Measurements from ENCODE around the gene OSBPL6. TPM values are rescaled to one million over a fixed set of nuclear protein-coding genes. Genes with fewer than 3 reads are reported as not detected.

Gene OSBPL6
- total and polyA plus RNA-seq, 9 of the 15 experiments (the other 6 are each of a cell fraction or from before 2014, with no cell fraction given), result 3.4 to 12.7 (median 9.3) TPM

- TF ChIP-seq GABPB1 (CRISPR knock-in tag; IDR thresholded peaks at IDR 0.05) (no peak), NCOA1 (IDR thresholded peaks at IDR 0.05; ENCODE audit: low read depth) (no peak; the same call in 1 of the 2 replicates), NKRF (IDR thresholded peaks at IDR 0.05; ENCODE audit: borderline replicate concordance) (no peak), SMAD3 (CRISPR knock-in tag; conservative IDR thresholded peaks at IDR 0.05) (no peak), SREBF2 (CRISPR knock-in tag; IDR thresholded peaks at IDR 0.05) (no peak), MBD2 (IDR thresholded peaks at IDR 0.05; ENCODE audit: borderline replicate concordance, low read depth) (no peak), CREB3 (tag; conservative IDR thresholded peaks at IDR 0.05; ENCODE audit: low read depth) (no peak; the same call in none of the 2 replicates), ZNF134 (CRISPR knock-in tag; conservative IDR thresholded peaks at IDR 0.05) (0 out of 2 replicates have a peak, but pooled peaks have one; percentile 11), HMGXB4 (CRISPR knock-in tag; IDR thresholded peaks at IDR 0.05) (no peak), MAX (CRISPR knock-in tag; IDR thresholded peaks at IDR 0.05) (peak; percentile 62), ZNF583 (CRISPR knock-in tag; IDR thresholded peaks at IDR 0.05) (0 out of 2 replicates have a peak, but pooled peaks have one; percentile 58), FOXJ3 (CRISPR knock-in tag; IDR thresholded peaks at IDR 0.05) (no peak), RFX7 (CRISPR knock-in tag; IDR thresholded peaks at IDR 0.05) (no peak), ATF6 (CRISPR knock-in tag; IDR thresholded peaks at IDR 0.05) (no peak), ZBTB5 (IDR thresholded peaks at IDR 0.05) (no peak), ZNF764 (CRISPR knock-in tag; IDR thresholded peaks at IDR 0.05; ENCODE audit: low read depth) (no peak), ZNF695 (CRISPR knock-in tag; IDR thresholded peaks at IDR 0.05) (no peak), EP400 (IDR thresholded peaks at IDR 0.05) (peak; percentile 78)
These were observed 219.4 kb downstream of the OSBPL6 start (continued) for GRCh38 chr2:178413472-178414265.
